ENCODE results near the gene IGSF23. TPM values are rescaled to one million over a fixed set of nuclear protein-coding genes. Genes with fewer than 3 reads are reported as not detected.

IGSF23 gene
- total and polyA plus RNA-seq, 9 donors: not detected

- peak; percentile 62 for DNase-seq
- Histone ChIP-seq H3K4me3 (ENCODE audit: low read length) (no peak overlapping the region), H3K27me3 (ENCODE audit: control insufficient read depth, insufficient read depth, low read length) (peaks cover 4% of the 10 kb centered on the region), H3K27ac (ENCODE audit: low read length) (no peak overlapping the region), H3K4me1 (ENCODE audit: control insufficient read depth, insufficient read depth, low read length) (peaks cover 19% of the 10 kb centered on the region), H3K9me3 (replicated peaks; ENCODE audit: control insufficient read depth, low read depth, low read length) (no peaks in the 10 kb centered on the region), H3K36me3 (ENCODE audit: control insufficient read depth, insufficient read depth, low read length) (no peaks in the 10 kb centered on the region)
- no CpG with 5 or more reads among the region's 3 CpGs for WGBS (ENCODE audit: insufficient coverage)
Measured at GRCh38 chr19:44640518-44640917, 27.2 kb downstream of the IGSF23 start.

GRCh38 chr19:44641501-44642265 lies 28.3 kb downstream of the IGSF23 start:
- Histone ChIP-seq H3K27me3 (ENCODE audit: control insufficient read depth, insufficient read depth, low read length) (peaks cover 4% of the 10 kb centered on the region), H3K36me3 (ENCODE audit: control insufficient read depth, insufficient read depth, low read length) (no peaks in the 10 kb centered on the region), H3K4me1 (ENCODE audit: control insufficient read depth, insufficient read depth, low read length) (peaks cover 9% of the 10 kb centered on the region), H3K27ac (ENCODE audit: low read length) (no peak overlapping the region), H3K9me3 (replicated peaks; ENCODE audit: control insufficient read depth, low read depth, low read length) (no peaks in the 10 kb centered on the region), H3K4me3 (ENCODE audit: low read length) (no peak overlapping the region)
- no peak for DNase-seq
- WGBS (ENCODE audit: insufficient coverage): 70% methylated on average over 3 of the region's 9 CpGs

GRCh38 chr19:44642377-44642776 lies 29.0 kb downstream of the IGSF23 start:
- Histone ChIP-seq H3K27me3 (ENCODE audit: control insufficient read depth, insufficient read depth, low read length) (peaks cover 4% of the 10 kb centered on the region), H3K4me3 (ENCODE audit: low read length) (no peak overlapping the region), H3K4me1 (ENCODE audit: control insufficient read depth, insufficient read depth, low read length) (peaks cover 14% of the 10 kb centered on the region), H3K36me3 (ENCODE audit: control insufficient read depth, insufficient read depth, low read length) (no peaks in the 10 kb centered on the region), H3K27ac (ENCODE audit: low read length) (no peak overlapping the region), H3K9me3 (replicated peaks; ENCODE audit: control insufficient read depth, low read depth, low read length) (no peaks in the 10 kb centered on the region)
- no peak for DNase-seq
- no CpG with 5 or more reads among the region's 1 CpG for WGBS (ENCODE audit: insufficient coverage)

GRCh38 chr19:44643605-44644401 lies 30.4 kb downstream of the IGSF23 start, which contains the start of gene PVR:
TSS of gene PVR (plus strand) at chr19:44643910. CDS start at chr19:44644097, 187 bp downstream.
- Histone ChIP-seq H3K27ac (ENCODE audit: low read length) (peak within 1 kb of the TSS; percentile 78), H3K4me1 (ENCODE audit: control insufficient read depth, insufficient read depth, low read length) (peaks cover 26% of the 10 kb centered on the region), H3K4me3 (ENCODE audit: low read length) (peak within 1 kb of the TSS; percentile 79), H3K27me3 (ENCODE audit: control insufficient read depth, insufficient read depth, low read length) (peaks cover 4% of the 10 kb centered on the region), H3K36me3 (ENCODE audit: control insufficient read depth, insufficient read depth, low read length) (peaks cover 2% of the 10 kb centered on the region), H3K9me3 (replicated peaks; ENCODE audit: control insufficient read depth, low read depth, low read length) (no peaks in the 10 kb centered on the region)
- 0% methylated on average over 61 of the region's 70 CpGs for WGBS (ENCODE audit: insufficient coverage)
- DNase-seq: peak; percentile 78

GRCh38 chr19:44644402-44645016 lies 31.1 kb downstream of the IGSF23 start:
- DNase-seq: peak; percentile 47
- peaks cover 4% of the 10 kb centered on the region for H3K36me3 ChIP-seq (ENCODE audit: control insufficient read depth, insufficient read depth, low read length)
- H3K27ac ChIP-seq (ENCODE audit: low read length): peak overlapping the region; percentile 78
- 0% methylated on average over 4 of the region's 13 CpGs for WGBS (ENCODE audit: insufficient coverage)
- no peaks in the 10 kb centered on the region for H3K9me3 ChIP-seq (replicated peaks; ENCODE audit: control insufficient read depth, low read depth, low read length)
- H3K4me1 ChIP-seq (ENCODE audit: control insufficient read depth, insufficient read depth, low read length): peaks cover 32% of the 10 kb centered on the region
- peaks cover 4% of the 10 kb centered on the region for H3K27me3 ChIP-seq (ENCODE audit: control insufficient read depth, insufficient read depth, low read length)
- peak overlapping the region; percentile 79 for H3K4me3 ChIP-seq (ENCODE audit: low read length)

GRCh38 chr19:44645407-44646048 lies 32.2 kb downstream of the IGSF23 start:
- H3K36me3 ChIP-seq (ENCODE audit: control insufficient read depth, insufficient read depth, low read length): peaks cover 15% of the 10 kb centered on the region
- WGBS (ENCODE audit: insufficient coverage): 100% methylated on average over 1 of the region's 8 CpGs
- H3K27me3 ChIP-seq (ENCODE audit: control insufficient read depth, insufficient read depth, low read length): peaks cover 4% of the 10 kb centered on the region
- H3K9me3 ChIP-seq (replicated peaks; ENCODE audit: control insufficient read depth, low read depth, low read length): no peaks in the 10 kb centered on the region
- no peak overlapping the region for H3K27ac ChIP-seq (ENCODE audit: low read length)
- no peak for DNase-seq
- peaks cover 32% of the 10 kb centered on the region for H3K4me1 ChIP-seq (ENCODE audit: control insufficient read depth, insufficient read depth, low read length)
- H3K4me3 ChIP-seq (ENCODE audit: low read length): no peak overlapping the region

GRCh38 chr19:44646049-44646416 lies 32.7 kb downstream of the IGSF23 start:
- 89% methylated on average over 3 of the region's 3 CpGs for WGBS (ENCODE audit: insufficient coverage)
- Histone ChIP-seq H3K36me3 (ENCODE audit: control insufficient read depth, insufficient read depth, low read length) (peaks cover 20% of the 10 kb centered on the region), H3K4me3 (ENCODE audit: low read length) (no peak overlapping the region), H3K27me3 (ENCODE audit: control insufficient read depth, insufficient read depth, low read length) (peaks cover 4% of the 10 kb centered on the region), H3K4me1 (ENCODE audit: control insufficient read depth, insufficient read depth, low read length) (peaks cover 32% of the 10 kb centered on the region), H3K9me3 (replicated peaks; ENCODE audit: control insufficient read depth, low read depth, low read length) (no peaks in the 10 kb centered on the region), H3K27ac (ENCODE audit: low read length) (no peak overlapping the region)
- no peak for DNase-seq

- Histone ChIP-seq H3K4me3 (ENCODE audit: low read length) (no peak overlapping the region), H3K4me1 (ENCODE audit: control insufficient read depth, insufficient read depth, low read length) (peaks cover 32% of the 10 kb centered on the region), H3K27me3 (ENCODE audit: control insufficient read depth, insufficient read depth, low read length) (no peaks in the 10 kb centered on the region), H3K9me3 (replicated peaks; ENCODE audit: control insufficient read depth, low read depth, low read length) (no peaks in the 10 kb centered on the region), H3K27ac (ENCODE audit: low read length) (no peak overlapping the region), H3K36me3 (ENCODE audit: control insufficient read depth, insufficient read depth, low read length) (peaks cover 26% of the 10 kb centered on the region)
- no peak for DNase-seq
- WGBS (ENCODE audit: insufficient coverage): 55% methylated on average over 30 of the region's 31 CpGs
Measured at GRCh38 chr19:44647144-44647543, 33.8 kb downstream of the IGSF23 start.

GRCh38 chr19:44648631-44649251 lies 35.4 kb downstream of the IGSF23 start:
- peaks cover 27% of the 10 kb centered on the region for H3K4me1 ChIP-seq (ENCODE audit: control insufficient read depth, insufficient read depth, low read length)
- no peaks in the 10 kb centered on the region for H3K27me3 ChIP-seq (ENCODE audit: control insufficient read depth, insufficient read depth, low read length)
- WGBS (ENCODE audit: insufficient coverage): 81% methylated on average over 3 of the region's 3 CpGs
- H3K9me3 ChIP-seq (replicated peaks; ENCODE audit: control insufficient read depth, low read depth, low read length): no peaks in the 10 kb centered on the region
- H3K36me3 ChIP-seq (ENCODE audit: control insufficient read depth, insufficient read depth, low read length): peaks cover 39% of the 10 kb centered on the region
- H3K4me3 ChIP-seq (ENCODE audit: low read length): no peak overlapping the region
- peak; percentile 78 for DNase-seq
- H3K27ac ChIP-seq (ENCODE audit: low read length): peak overlapping the region; percentile 59
